Measurements from ENCODE around the gene THADA. TPM values are rescaled to one million over a fixed set of nuclear protein-coding genes. Genes with fewer than 3 reads are reported as not detected.

THADA gene
- total RNA-seq, 1 experiment from 2014 or later, result 20.1 TPM

DNA sequence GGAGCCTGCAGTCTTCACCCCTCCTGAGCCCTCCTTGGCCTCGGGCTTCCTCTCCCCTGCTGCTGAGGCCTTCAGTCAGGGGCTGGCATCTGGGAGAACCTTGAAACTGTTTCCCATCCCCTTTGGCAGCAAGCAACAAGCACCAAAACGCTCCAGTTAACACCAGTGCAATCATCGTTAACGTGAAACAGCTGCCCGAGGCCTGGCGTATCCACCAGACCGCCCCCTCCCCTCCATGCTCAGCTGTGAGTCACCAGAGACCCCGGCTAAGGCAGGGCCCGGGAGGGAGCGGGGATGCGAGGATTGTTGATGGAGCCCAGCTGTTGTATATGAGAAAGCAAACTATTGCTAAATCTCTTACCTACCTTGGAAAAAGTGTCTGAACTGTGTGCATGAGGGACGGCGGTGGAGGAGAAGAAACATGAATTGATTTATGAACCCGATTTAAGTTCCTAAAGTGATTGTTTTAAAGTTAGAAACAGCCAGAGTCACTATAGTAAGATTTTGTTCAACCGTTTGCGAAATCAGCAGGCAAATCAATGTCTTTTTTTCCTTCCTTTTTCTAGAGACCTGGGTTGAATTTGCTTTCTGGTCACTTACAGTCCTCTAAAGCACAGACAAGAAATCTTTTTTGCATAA, 374.6 kb downstream of the THADA start:
- Histone ChIP-seq H4K91ac (ENCODE audit: insufficient read length, low read depth, low read length) (no peak overlapping the region), H3K4ac (ENCODE audit: low read depth, low read length) (no peak overlapping the region), H4K8ac (replicated peaks; ENCODE audit: insufficient read length, low read depth, low read length) (no peak overlapping the region), H3T11ph (ENCODE audit: low read length) (no peak overlapping the region), H3K23me2 (ENCODE audit: insufficient read length, low read depth, low read length, poor library complexity, severe bottlenecking) (peaks cover 11% of the 10 kb centered on the region), H4K5ac (ENCODE audit: insufficient read length, low read depth, low read length) (no peak overlapping the region), H2BK12ac (ENCODE audit: insufficient read length, low read depth, low read length) (no peak overlapping the region), H2AFZ (ENCODE audit: low read length) (no peak overlapping the region), H2BK5ac (ENCODE audit: insufficient read length, low read length) (no peak overlapping the region), H2BK15ac (ENCODE audit: low read depth, low read length) (no peak overlapping the region), H3K56ac (ENCODE audit: insufficient read length, low read depth, low read length) (no peak overlapping the region), H4K20me1 (ENCODE audit: control insufficient read depth, insufficient read depth, insufficient read length) (peaks cover 3% of the 10 kb centered on the region), H3K27ac (ENCODE audit: insufficient read length, low read depth, low read length) (peak overlapping the region; percentile 34), H3K27me3 (ENCODE audit: insufficient read depth, low read length) (no peaks in the 10 kb centered on the region), H3K14ac (ENCODE audit: insufficient read depth, low read length) (no peak overlapping the region; the same call in 1 of the 2 replicates), H2BK120ac (ENCODE audit: low read depth, low read length, poor library complexity, severe bottlenecking) (no peak overlapping the region), H2BK20ac (ENCODE audit: low read depth, low read length, poor library complexity, severe bottlenecking) (no peak overlapping the region), H3K9ac (ENCODE audit: extremely low read depth, insufficient read length, low read length) (no peak overlapping the region), H3K4me1 (ENCODE audit: insufficient read depth, low read length) (peaks cover 12% of the 10 kb centered on the region), H3K23ac (ENCODE audit: insufficient read length, low read depth, low read length) (no peak overlapping the region), H3K18ac (ENCODE audit: insufficient read length, low read depth, low read length) (no peak overlapping the region), H3K79me1 (ENCODE audit: insufficient read depth, low read depth, low read length, poor library complexity, severe bottlenecking) (no peaks in the 10 kb centered on the region), H3K9me3 (ENCODE audit: control insufficient read depth, low read depth, low read length) (no peaks in the 10 kb centered on the region), H2AK5ac (ENCODE audit: insufficient read length, low read length) (no peak overlapping the region), H3K4me2 (ENCODE audit: insufficient read depth, insufficient read length, low read length) (peak overlapping the region; percentile 60), H3K79me2 (ENCODE audit: insufficient read depth, low read length) (peaks cover 16% of the 10 kb centered on the region; the same call in 1 of the 2 replicates)
- Mint-ChIP-seq H3K36me3 (ENCODE audit: insufficient read depth in 1 of 3, low read depth in 3 of 3) (peaks cover 13 to 37% (median 22%) of the 10 kb centered on the region in 3 experiments), H3K9me3 (peaks cover 0 to 2% of the 10 kb centered on the region in 2 experiments; a peak in 1 of 5 replicates), H3K4me1 (peaks cover 58 to 68% of the 10 kb centered on the region in 2 experiments), H3K27me3 (ENCODE audit: low read depth) (peaks cover 1% of the 10 kb centered on the region; the same call in 1 of the 2 replicates), H3K4me3 (peak overlapping the region; percentile 65 to 84), H3K27ac (peak overlapping the region; percentile 98)
- DNase-seq, result peak; percentile 69
- TF ChIP-seq, protein P1, sequence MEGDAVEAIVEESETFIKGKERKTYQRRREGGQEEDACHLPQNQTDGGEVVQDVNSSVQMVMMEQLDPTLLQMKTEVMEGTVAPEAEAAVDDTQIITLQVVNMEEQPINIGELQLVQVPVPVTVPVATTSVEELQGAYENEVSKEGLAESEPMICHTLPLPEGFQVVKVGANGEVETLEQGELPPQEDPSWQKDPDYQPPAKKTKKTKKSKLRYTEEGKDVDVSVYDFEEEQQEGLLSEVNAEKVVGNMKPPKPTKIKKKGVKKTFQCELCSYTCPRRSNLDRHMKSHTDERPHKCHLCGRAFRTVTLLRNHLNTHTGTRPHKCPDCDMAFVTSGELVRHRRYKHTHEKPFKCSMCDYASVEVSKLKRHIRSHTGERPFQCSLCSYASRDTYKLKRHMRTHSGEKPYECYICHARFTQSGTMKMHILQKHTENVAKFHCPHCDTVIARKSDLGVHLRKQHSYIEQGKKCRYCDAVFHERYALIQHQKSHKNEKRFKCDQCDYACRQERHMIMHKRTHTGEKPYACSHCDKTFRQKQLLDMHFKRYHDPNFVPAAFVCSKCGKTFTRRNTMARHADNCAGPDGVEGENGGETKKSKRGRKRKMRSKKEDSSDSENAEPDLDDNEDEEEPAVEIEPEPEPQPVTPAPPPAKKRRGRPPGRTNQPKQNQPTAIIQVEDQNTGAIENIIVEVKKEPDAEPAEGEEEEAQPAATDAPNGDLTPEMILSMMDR (conservative IDR thresholded peaks at IDR 0.05), result no peak
- no CpG with 5 or more reads among the region's 16 CpGs for WGBS (ENCODE audit: extremely low coverage, insufficient read length, low lambda C conversion rate)

Data from H9 (cell line).